ENCODE measurements around the gene ALDH16A1.
A peak's percentile ranks its signal among the peaks of the same experiment; 100 is the strongest.

Gene ALDH16A1

GRCh38 chr19:49492573-49493405 lies 39.8 kb downstream of the ALDH16A1 start:
- H3K4me3 ChIP-seq: no peak overlapping the region
- H3K27ac ChIP-seq: no peak overlapping the region

GRCh38 chr19:49496574-49497008 lies 43.6 kb downstream of the ALDH16A1 start:
- peak overlapping the region; percentile 74 to 97 (median 93) for H3K4me3 ChIP-seq
- peak overlapping the region; percentile 88 to 98 (median 94) for H3K27ac ChIP-seq

DNA sequence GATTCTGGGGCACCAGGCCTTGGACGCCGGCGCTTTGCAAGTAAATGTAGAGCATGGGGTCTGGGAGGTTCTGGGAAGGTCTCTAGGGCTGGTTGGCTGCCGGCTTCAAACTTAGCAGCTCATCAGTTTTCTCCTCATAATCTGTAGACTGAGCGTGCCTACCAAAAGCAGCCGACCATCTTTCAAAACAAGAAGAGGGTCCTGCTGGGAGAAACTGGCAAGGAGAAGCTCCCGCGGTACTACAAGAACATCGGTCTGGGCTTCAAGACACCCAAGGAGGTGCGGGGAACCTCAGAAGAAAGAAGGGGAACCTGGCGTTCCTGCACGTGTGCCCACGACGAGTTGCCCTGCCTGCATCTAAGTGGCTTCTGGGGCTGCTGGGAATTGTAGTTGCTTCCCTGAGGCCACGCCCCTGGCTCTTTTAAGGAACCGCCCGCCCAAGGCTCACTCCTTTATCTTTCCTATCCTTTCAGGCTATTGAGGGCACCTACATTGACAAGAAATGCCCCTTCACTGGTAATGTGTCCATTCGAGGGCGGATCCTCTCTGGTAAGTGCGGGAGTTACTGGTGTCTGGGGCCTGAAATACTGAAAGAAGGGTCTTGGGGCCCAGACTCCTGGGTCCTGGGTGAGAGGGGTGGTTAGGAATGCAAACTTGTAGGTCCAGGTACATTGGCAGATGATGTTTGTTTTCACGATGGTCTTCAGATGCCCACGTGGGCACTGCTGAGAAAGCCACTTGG lies 44.2 kb downstream of the ALDH16A1 start:
- peak overlapping the region; percentile 88 to 98 (median 94) for H3K27ac ChIP-seq
- peak overlapping the region; percentile 74 to 97 (median 93) for H3K4me3 ChIP-seq

- H3K4me3 ChIP-seq: peak overlapping the region in 6 of 7 experiments; percentile 74 to 96 (median 92)
Observed at GRCh38 chr19:49497789-49498103, 44.7 kb downstream of the ALDH16A1 start.

GRCh38 chr19:49498475-49498874 lies 45.5 kb downstream of the ALDH16A1 start:
- Histone ChIP-seq H3K27ac (peak overlapping the region in 11 of 21 experiments; percentile 13 to 98 (median 93)), H3K4me3 (peak overlapping the region in 3 of 7 experiments; percentile 26 to 43 (median 32))

More at GRCh38 chr19:49497789-49498103, 44.7 kb downstream of the ALDH16A1 start:
- peak overlapping the region in 13 of 21 experiments; percentile 92 to 98 (median 97) for H3K27ac ChIP-seq

GRCh38 chr19:49499030-49499670 lies 46.1 kb downstream of the ALDH16A1 start:
- H3K27ac ChIP-seq: peak overlapping the region in 19 of 21 experiments; percentile 72 to 98 (median 83)
- H3K4me3 ChIP-seq: peak overlapping the region; percentile 24 to 43 (median 28)

DNA sequence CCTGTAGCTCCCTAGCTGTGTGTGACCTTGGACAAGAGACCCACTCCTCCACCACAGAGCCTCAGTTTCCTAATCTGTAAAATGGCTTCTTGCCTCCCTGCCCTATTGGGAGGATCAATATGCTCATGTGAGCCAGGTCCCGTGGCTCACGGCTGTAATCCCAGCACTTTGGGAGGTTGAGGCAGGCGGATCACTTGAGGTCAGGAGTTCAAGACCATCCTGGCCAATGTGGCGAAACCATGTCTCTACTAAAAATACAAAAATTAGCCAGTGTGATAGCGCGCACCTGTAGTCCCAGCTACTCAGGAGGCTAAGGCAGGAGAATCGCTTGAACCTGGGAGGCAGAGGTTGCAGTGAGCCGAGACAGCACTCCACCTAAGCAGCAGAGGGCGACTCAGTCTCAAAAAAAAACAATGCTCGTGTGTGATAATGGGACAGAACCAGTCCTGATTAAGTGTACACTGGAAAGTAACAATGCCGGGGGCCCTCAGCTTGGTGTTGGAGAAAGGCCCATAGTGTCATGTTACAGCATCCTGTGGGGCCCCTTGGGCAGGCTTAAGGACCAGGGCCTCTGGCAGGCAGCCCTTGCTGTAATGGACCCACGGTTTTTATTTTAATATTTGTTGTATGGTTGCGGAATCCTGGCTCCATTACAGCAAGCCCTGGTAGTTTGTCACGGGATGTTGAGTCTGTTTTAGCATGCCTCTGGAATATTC lies 50.0 kb downstream of the ALDH16A1 start:
- H3K4me3 ChIP-seq: no peak overlapping the region
- peak overlapping the region in 5 of 21 experiments; percentile 3 to 91 (median 44) for H3K27ac ChIP-seq

DNA sequence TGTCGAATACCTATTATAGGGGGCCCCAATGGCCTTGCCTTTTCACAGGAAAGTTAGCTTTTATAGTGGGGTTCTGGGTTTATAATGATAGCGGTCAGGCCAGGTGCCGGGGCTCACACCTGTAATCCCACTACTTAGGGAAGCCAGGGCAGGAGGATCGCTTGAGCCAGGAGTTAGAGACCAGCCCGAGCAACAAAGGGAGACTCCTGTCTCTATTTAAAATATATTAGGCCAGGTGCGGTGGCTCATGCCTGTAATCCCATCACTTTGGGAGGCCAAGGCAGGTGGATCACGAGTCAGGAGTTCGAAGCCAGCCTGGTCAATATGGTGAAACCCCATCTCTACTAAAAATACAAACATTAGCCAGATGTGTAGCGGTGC lies 50.5 kb downstream of the ALDH16A1 start:
- H3K27ac ChIP-seq: peak overlapping the region in 3 of 21 experiments; percentile 19 to 63 (median 44)
- H3K4me3 ChIP-seq: no peak overlapping the region

DNA sequence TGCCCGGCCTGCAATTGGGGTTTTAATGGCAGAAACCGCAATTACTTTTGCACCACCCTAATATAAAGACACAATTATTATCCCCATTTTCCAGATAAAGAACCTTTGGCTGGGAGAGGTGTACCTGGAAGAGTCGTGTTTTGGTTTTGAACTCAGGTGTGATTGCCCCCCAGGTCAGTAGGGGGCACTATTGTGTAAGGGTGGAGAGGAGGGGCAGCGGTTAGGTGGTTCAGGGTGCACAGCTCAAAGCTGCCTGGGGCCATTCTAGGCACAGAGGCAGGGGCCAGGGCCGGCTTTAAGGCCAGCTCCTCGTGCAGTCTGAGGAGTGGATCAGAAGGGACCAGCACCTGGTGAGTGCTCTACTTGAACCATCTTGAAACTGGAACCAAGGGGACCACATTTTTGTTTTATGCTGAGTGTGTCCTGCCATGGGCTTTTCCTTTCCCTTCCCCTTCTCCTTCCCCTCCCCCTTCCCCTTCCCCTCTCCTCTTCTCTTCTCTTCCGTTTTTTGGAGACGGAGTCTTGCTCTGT lies 53.6 kb downstream of the ALDH16A1 start:
- Histone ChIP-seq H3K4me3 (no peak overlapping the region), H3K27ac (no peak overlapping the region)

GRCh38 chr19:49507803-49508494 lies 54.9 kb downstream of the ALDH16A1 start:
- no peak overlapping the region for H3K4me3 ChIP-seq
- no peak overlapping the region for H3K27ac ChIP-seq

DNA sequence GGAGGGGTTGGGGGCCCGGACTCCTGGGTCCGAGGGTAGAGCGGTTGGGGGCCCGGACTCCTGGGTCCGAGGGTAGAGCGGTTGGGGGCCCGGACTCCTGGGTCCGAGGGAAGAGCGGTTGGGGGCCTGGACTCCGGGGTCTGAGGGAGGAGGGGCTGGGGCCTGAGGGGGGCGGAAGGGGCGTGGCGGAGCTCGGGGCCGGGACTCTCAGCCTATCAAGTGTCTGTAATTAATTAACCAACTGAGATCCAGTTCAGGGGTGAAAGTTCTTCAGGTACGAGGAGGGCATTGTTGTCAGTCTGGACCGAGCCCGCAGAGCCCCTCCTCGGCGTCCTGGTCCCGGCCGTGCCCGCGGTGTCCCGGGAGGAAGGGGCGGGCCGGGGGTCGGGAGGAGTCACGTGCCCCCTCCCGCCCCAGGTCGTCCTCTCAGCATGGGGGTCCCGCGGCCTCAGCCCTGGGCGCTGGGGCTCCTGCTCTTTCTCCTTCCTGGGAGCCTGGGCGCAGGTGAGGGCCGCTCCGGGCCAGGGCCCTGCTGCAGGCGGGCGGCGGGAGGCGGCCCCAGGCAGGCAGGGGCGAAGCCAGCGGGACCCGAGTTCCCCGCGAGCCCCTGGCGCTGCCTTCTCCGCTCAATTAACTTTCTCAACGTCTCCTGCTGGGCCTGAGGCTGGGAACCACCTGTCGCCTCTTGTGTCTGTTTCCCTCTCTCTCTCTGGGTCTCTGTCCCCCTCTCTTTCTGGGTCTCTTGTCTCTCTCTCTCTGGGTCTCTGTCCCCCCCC lies 60.1 kb downstream of the ALDH16A1 start:
- Histone ChIP-seq H3K4me3 (peak overlapping the region; percentile 45 to 80 (median 64)), H3K27ac (peak overlapping the region; percentile 68 to 93 (median 88))

DNA sequence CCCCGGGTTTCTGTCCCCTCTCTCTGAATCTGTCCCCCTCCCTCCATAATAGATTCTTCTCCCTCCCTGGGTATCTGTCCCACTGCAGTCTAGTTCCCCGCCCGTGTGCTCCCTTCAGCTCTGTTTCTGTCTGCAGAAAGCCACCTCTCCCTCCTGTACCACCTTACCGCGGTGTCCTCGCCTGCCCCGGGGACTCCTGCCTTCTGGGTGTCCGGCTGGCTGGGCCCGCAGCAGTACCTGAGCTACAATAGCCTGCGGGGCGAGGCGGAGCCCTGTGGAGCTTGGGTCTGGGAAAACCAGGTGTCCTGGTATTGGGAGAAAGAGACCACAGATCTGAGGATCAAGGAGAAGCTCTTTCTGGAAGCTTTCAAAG lies 60.7 kb downstream of the ALDH16A1 start:
- H3K4me3 ChIP-seq: peak overlapping the region; percentile 45 to 80 (median 64)
- H3K27ac ChIP-seq: peak overlapping the region in 20 of 21 experiments; percentile 68 to 93 (median 88)

- Histone ChIP-seq H3K27ac (peak overlapping the region in 12 of 21 experiments; percentile 79 to 93 (median 88)), H3K4me3 (peak overlapping the region in 4 of 7 experiments; percentile 60 to 80 (median 72))
Observed at GRCh38 chr19:49514151-49514550, 61.1 kb downstream of the ALDH16A1 start.

DNA sequence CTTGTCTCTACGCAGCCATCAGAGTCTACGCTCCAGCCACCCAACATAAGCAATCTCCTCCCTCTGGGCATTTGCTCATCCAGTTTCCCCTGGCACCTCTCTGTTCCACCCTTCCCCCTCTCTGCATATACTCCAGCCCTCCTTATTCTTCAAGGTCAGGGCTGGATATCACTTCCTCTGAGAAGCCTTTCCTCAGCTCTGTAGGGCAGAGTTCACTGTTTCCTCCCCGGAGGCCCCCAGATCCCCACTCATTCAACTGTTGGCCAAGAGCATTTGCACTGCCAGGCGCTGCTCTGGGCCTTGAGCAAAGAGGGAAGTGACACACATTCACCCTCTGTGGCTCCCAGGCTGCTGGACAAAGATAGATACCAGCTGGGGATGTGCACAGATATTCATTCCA lies 62.7 kb downstream of the ALDH16A1 start:
- H3K4me3 ChIP-seq: no peak overlapping the region
- peak overlapping the region in 9 of 21 experiments; percentile 3 to 48 (median 34) for H3K27ac ChIP-seq

GRCh38 chr19:49518033-49518432 lies 65.0 kb downstream of the ALDH16A1 start:
- no peak overlapping the region for H3K4me3 ChIP-seq
- H3K27ac ChIP-seq: no peak overlapping the region
